ENCODE results near the gene RASD2. TPM values are rescaled to one million over a fixed set of nuclear protein-coding genes. Genes with fewer than 3 reads are reported as not detected.

Gene RASD2
- total and polyA plus RNA-seq, 10 donors: 0.04 to 0.44 (median 0.17) TPM; not detected in 3

GRCh38 chr22:35544827-35545226 is 4.2 kb downstream of the RASD2 start:
- Histone ChIP-seq H3K4me1 (peaks cover 0 to 19% (median 14%) of the 10 kb centered on the region in 6 donors), H3K36me3 (no peaks in the 10 kb centered on the region), H3K9me3 (no peaks in the 10 kb centered on the region), H3K27me3 (replicated peaks in 1 of 7) (peaks cover 0 to 88% (median 27%) of the 10 kb centered on the region in 7 donors), H3K27ac (no peak overlapping the region), H3K4me3 (no peak overlapping the region)
- 66 to 88% (median 78%) methylated on average over 9 of the region's 9 CpGs for WGBS, 5 donors
- no peak for DNase-seq
- intact Hi-C loops (cut with DNase I; ENCODE audit: low total_unique reads): no loop called here
- no peak for TF ChIP-seq POLR2AphosphoS5 (IDR thresholded peaks at IDR 0.05)

DNA sequence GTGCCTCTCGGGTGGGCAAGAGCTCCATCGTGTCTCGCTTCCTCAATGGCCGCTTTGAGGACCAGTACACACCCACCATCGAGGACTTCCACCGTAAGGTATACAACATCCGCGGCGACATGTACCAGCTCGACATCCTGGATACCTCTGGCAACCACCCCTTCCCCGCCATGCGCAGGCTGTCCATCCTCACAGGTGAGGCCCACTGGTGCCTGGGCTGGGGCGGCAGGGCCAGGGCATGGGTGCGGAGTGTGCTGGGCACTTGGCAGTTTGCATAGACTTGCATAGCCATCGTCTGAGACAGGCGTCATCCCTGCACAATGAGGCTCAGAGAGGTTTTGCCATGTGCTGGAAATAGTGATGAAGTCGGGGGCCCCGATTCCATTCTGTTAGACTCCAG is 6.3 kb downstream of the RASD2 start:
- intact Hi-C loops (cut with DNase I; ENCODE audit: low total_unique reads): no loop called here

DNA sequence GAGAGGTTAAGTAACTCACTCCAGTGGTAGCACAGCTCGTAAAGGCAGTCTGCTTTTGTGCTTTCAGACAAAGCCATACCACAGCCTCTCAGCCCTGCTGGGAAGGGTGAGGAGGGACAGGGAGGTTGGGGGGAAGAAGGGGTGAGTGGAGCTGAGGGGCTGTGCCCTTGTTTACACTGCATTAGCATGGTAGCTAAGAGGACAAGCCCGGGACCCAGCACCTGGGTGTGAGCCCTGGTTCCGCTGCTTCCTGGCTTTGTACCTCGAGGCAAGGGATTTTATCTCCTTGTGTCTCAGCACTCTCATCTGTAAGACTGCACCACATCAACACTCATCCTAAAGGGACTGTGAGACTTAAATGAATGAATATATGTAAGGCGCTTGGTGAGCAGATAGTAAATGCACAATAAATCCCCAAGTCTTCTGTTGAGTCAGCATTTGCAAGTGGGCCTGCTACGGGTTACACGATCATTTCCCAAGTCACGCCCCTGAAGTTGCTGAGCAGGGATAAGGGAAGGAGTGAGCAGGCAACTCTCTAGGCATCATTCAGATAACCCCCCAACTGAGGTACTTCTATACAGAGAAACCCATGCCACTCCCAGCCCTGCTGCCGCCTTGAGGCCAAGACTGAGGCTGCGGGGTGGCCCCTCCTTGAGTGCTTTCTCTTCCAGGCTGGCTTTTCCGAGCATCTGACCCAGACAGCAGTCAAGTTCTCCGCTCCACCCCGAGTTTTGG is 7.5 kb downstream of the RASD2 start:
- Histone ChIP-seq H3K4me3 (no peak overlapping the region), H3K27me3 (replicated peaks in 1 of 7) (peaks cover 0 to 66% (median 1%) of the 10 kb centered on the region in 7 donors), H3K9me3 (no peaks in the 10 kb centered on the region), H3K27ac (no peak overlapping the region), H3K4me1 (peaks cover 0 to 8% (median 4%) of the 10 kb centered on the region in 6 donors), H3K36me3 (no peaks in the 10 kb centered on the region)
- intact Hi-C loops (cut with DNase I; ENCODE audit: low total_unique reads): no loop called here
- DNase-seq: no peak
- 59 to 72% (median 69%) methylated on average over 11 to 13 of the region's 13 CpGs for WGBS, 5 donors
- TF ChIP-seq POLR2A (IDR thresholded peaks at IDR 0.05) (no peak), POLR2AphosphoS5 (IDR thresholded peaks at IDR 0.05) (no peak)
- TF ChIP-seq, protein P1, sequence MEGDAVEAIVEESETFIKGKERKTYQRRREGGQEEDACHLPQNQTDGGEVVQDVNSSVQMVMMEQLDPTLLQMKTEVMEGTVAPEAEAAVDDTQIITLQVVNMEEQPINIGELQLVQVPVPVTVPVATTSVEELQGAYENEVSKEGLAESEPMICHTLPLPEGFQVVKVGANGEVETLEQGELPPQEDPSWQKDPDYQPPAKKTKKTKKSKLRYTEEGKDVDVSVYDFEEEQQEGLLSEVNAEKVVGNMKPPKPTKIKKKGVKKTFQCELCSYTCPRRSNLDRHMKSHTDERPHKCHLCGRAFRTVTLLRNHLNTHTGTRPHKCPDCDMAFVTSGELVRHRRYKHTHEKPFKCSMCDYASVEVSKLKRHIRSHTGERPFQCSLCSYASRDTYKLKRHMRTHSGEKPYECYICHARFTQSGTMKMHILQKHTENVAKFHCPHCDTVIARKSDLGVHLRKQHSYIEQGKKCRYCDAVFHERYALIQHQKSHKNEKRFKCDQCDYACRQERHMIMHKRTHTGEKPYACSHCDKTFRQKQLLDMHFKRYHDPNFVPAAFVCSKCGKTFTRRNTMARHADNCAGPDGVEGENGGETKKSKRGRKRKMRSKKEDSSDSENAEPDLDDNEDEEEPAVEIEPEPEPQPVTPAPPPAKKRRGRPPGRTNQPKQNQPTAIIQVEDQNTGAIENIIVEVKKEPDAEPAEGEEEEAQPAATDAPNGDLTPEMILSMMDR (IDR thresholded peaks at IDR 0.05 in 8 of 11, conservative IDR thresholded peaks at IDR 0.05 in 3 of 11): no peak

More for the DNA sequence above, 6.3 kb downstream of the RASD2 start:
- H3K27ac ChIP-seq: no peak overlapping the region
- no peak overlapping the region for H3K4me3 ChIP-seq
- DNase-seq: no peak
- no peaks in the 10 kb centered on the region for H3K9me3 ChIP-seq
- H3K4me1 ChIP-seq: peaks cover 0 to under 1% (median 0%) of the 10 kb centered on the region in 6 donors
- TF ChIP-seq, protein P1 (IDR thresholded peaks at IDR 0.05 in 8 of 11, conservative IDR thresholded peaks at IDR 0.05 in 3 of 11): no peak
- TF ChIP-seq POLR2A (IDR thresholded peaks at IDR 0.05) (no peak), POLR2AphosphoS5 (IDR thresholded peaks at IDR 0.05) (no peak)
- no peaks in the 10 kb centered on the region for H3K36me3 ChIP-seq
- peaks cover 0 to 68% (median 11%) of the 10 kb centered on the region in 7 donors for H3K27me3 ChIP-seq (replicated peaks in 1 of 7)
- WGBS, 5 donors: 84 to 96% (median 91%) methylated on average over 5 to 18 of the region's 18 CpGs

DNA sequence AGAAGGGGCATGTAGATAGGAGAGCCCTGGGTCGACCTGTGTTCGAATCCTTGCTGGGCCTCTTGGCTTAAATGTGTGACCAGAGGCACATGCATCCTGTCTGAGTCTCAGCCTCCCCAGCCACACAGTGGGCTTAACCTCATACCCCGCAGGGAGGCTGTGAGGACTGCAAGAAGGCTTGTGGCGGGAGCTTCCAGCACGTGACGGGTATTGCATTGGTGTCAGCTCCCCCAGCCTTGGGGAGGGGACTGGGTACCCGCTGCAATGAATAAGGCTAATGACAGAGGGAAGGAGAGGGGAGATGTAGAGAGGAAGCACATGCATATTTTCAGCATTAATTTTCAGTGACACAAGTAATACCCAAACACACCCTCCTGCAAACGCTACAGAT is 8.1 kb downstream of the RASD2 start:
- 42 to 78% (median 64%) methylated on average over 8 of the region's 8 CpGs for WGBS, 5 donors
- no peaks in the 10 kb centered on the region for H3K36me3 ChIP-seq
- intact Hi-C loops (cut with DNase I; ENCODE audit: low total_unique reads): no loop called here
- H3K4me3 ChIP-seq: no peak overlapping the region
- no peak for DNase-seq
- TF ChIP-seq, protein P1 (IDR thresholded peaks at IDR 0.05 in 8 of 11, conservative IDR thresholded peaks at IDR 0.05 in 3 of 11): no peak
- TF ChIP-seq POLR2A (IDR thresholded peaks at IDR 0.05) (no peak), POLR2AphosphoS5 (IDR thresholded peaks at IDR 0.05) (no peak)
- H3K27me3 ChIP-seq (replicated peaks in 1 of 7): peaks cover 0 to 66% (median 4%) of the 10 kb centered on the region in 7 donors
- no peak overlapping the region for H3K27ac ChIP-seq
- peaks cover 0 to 8% (median 4%) of the 10 kb centered on the region in 6 donors for H3K4me1 ChIP-seq
- H3K9me3 ChIP-seq: no peaks in the 10 kb centered on the region
